GM21360 (cell line): ENCODE results near the gene ARHGAP42.
A peak's percentile ranks its signal among the peaks of the same experiment; 100 is the strongest.

Experiments used
- ATAC-seq: cut with Tn5 transposase; IDR thresholded peaks from one replicate; pipeline ENCODE4 v1.9.1; 2021; ENCODE audit warnings: mild to moderate bottlenecking, moderate library complexity; ENCODE audit not compliant: unreplicated experiment

The ARHGAP42 gene

DNA sequence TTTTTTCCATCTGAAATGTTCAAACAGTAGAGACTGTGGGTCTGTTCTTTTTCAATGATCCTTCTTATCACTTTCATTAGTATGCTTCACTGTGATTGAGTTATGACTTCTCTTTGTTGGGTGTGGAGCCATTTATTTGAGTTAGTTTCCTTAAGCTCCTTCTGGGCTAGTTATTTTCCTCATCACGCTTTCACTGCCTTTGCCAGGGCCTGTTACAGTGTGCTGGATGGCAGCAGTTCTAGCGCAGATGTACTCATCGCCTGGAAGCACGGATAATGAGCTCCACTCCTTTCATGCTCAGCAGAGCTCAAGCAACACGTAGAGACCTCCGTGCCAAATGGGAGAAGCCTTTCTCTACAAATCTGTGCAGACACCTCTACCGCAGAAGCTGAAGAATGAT is 7.0 kb upstream of the ARHGAP42 start:
- ATAC-seq: no peak

DNA sequence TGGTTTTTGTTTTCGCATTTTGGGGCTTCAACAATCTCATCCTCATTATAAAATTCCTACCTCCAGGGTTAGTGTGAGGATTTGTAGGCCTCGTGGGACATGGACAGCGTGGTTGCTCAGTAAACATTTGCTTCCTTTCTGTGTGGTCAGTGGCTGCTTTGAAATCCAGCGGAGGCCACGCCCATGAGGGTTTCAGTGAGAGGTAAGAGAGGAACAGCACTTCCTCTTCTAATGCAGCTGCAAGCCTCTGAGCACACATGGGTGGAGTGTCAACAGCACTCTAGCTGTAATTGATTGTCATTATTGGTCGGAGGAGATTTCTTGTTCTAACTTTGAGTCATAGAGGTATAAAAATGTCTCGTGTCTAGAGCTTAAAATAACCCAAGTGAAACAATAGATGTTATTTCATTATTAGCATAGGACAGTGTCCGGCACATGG is 6.0 kb upstream of the ARHGAP42 start:
- peak; percentile 99 for ATAC-seq

DNA sequence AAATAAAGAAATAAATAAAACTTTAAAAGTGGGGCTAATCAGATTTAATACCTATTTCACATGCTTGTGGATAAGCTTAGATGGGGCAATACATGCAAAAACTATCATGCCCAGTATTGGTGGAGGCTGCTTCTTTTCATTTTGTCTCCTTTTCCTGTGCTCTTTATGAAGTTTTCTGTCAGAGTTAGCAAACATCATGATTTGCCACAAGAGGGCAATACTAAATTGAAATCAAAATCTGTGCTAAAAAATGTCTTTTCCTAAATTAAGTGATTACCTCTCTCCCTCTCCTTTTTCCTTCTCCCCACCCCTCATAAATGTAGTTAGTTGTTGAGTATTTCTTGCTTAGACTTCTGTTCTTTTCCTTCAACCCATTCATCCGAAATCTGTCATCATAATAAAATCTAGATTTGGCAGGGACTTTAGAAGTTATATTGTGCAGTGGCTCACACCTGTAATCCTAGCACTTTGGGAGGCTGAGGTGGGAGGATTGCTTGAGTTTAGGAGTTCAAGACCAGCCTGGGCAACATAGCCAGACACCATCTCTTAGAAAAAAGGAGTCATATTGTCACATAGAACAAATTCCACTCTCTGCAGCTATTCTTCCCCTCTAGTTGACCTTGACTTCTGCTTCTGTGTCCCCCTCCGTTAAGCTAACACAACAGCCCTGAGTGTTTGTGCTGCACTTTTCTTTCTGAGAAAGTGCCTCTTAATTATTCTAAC is 4.7 kb upstream of the ARHGAP42 start:
- ATAC-seq: no peak

DNA sequence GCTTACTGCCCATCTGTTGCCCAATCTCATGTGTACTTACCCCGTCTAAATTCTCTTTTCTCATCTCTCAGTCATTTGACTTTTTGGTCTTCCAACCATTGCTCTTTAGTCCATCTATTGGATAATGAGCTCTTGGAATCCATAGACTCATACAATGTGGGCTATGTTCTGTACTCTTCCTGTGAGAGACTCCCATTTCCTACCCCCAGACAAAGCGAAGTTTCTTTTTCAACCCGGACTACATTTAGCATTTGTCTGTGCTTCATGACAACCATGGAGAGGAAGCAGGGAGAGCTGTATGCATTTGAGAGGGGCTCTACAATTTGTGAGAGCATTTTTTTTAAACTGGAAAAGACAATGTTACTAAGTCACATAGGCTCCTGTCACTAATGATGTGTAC is 4.0 kb upstream of the ARHGAP42 start:
- no peak for ATAC-seq

DNA sequence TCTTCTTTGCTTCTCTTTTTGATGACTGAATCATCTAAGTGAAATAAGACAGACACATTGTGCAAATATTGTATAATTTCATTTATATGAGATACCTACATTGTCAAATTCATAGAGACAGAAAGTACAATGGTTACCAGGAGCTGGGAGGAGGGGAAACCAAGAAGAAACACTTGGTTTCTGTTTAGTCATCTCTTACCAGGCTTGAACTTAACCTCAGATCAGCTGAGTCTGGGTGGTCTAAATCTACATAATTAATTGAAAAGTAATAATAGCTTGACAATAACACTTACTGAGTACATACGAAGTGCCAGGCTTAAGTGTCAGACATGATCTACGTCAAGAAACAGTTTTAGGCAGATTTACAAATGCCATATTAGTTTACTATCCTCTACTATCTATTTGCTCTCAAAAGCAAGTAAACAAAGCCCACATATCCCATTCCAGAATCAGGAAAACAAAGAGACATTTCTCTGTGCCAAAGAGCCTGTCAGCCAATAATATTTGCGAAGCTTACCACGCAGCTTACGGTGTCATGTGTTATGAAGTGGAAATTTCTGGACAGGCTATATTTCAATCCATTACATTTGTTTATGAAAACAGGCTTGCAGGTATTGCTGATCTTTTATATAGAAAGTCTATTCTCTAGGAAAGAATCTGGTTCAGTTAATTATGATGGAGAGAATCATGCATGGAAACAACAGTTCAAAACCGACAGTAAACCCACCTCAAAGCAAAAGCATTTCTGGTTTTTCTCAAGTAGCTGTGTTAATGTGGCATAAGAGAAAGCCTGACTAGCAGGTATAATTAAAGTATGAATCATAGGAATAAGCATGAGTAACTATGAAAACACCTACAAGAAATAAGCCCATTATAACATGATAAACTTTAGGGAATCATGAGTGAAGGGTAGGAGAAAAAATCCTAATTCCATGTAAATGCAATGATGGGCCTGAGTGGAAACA is 2.7 kb upstream of the ARHGAP42 start:
- peak; percentile 33 for ATAC-seq

DNA sequence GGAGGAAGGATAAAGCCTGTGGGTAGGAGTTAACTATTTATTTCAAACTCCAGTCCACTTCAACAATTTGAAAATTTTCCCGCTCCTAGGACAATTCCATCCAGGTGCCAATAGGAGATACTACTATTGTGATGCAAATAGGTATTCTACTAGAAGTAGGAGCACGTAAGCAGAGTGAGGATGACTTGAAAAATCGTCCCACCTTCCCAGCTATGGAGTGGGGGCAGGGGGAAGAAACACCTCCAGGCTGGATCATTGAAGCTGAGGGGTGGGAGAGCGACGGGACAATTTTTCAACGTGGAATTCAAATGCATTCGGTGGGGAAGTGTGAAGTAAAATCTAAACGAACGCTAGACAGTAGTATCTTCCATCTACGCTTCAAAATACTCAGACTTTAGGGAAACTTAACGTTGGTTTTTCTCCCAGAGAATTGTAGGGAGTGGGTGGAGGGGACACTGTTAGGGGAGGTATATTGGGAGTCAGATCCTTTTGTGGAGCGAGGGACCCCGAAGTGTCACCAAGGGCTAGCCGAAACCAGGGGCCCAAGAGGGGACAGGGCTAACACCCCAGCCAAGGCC is 523 bp upstream of the ARHGAP42 start:
- ATAC-seq: no peak

DNA sequence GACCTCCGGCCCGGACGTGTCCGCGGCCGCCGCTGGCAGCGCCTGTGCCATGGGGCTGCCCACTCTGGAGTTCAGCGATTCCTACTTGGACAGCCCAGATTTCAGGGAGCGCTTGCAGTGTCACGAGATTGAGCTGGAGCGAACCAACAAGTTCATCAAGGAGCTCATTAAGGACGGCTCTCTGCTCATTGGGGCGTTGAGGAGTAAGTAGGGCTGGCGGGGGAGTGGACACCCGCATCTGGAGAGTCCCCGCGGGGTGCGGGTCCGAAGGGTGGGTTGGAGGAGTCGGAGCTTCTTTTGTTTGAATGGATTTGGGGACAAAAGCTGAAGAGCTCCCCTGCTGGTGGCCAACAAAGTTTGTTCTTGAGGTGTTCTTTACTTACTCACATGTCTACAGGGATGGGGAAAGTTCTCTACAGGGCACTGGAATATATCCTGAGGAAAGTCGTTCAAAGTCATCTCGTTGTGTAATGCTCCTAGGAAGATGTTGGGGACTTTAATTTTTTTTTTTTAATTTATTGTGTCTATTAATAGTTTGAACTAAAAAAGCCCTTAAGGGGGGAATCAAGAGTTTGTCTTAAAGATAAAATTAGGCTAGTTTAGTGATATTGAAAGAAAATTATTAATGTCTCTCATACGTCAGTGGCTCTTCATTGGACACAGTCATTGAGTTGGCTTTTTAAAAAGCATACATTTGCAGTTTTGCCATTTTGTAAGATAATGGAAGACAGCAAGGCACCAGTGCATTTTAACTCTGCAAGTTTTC is 725 bp downstream of the ARHGAP42 start:
- ATAC-seq: peak; percentile 60

DNA sequence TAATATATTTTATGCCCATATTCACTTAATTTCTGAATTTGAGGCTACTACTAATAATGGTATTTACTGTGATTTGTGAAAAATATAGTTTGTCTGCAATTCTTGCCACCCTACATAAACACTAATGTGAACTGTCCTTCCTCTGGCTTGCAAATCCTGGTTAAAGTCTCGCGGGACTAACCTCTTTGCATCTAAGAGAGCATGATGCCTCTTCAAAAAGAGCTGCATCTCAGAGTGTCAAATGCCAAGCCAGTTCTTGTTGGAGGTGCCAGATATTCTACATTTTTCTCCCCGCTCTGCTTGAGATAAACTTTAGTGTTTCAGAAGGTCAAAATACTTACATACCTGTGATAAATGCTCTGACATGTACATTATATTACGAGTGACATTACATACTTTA is 2.1 kb downstream of the ARHGAP42 start:
- ATAC-seq: no peak

DNA sequence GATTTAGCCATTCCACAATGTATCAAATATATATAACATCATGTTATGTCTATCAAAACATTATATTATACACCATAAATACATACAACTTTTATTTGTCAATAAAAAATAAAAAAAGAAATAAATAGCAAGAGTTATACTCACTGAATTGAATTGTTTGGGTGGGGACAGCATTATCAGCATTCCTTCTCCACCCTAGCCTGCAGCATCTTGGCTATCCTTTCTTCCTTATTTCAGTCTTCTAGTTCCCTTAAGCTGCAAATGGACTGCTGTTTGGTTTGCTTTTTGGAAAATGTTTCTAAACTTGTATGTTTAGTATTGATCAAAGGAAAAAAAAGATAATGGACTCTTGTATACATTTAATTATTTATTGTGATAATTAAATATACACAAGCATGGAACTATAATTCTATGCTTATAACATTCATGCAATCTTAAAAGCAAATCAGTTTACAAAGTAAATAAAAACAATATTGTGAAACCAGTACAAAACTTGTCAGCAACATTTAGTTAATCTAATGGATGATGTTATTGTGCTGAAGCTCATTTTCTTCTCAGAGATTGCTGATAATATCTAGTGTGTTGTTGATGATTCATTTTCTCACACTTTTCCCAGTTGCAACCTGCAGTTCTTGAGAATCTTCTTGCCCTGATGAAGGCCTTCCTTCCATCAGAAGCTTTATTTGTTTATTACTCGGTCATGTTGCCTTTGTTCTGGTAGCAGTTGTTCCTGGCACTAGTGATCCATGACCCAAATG is 5.0 kb downstream of the ARHGAP42 start:
- no peak for ATAC-seq

DNA sequence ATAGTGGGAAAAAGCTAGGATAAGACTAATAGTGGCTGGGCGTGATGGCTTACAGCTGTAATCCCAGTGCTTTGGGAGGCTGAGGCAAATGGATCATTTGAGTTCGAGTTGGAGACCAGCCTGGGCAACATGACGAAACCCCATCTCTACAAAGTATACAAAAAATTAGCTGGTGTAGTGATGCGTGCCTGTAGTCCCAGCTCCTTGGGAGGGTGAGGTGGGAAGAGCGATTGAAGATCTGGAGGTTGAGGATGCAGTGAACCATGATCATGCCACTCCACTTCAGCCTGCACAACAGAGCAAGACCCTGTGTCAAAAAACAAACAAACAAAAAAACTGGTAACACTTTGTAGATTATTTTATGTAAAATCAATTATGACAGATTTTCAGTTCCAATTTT is 8.8 kb downstream of the ARHGAP42 start:
- no peak for ATAC-seq

DNA sequence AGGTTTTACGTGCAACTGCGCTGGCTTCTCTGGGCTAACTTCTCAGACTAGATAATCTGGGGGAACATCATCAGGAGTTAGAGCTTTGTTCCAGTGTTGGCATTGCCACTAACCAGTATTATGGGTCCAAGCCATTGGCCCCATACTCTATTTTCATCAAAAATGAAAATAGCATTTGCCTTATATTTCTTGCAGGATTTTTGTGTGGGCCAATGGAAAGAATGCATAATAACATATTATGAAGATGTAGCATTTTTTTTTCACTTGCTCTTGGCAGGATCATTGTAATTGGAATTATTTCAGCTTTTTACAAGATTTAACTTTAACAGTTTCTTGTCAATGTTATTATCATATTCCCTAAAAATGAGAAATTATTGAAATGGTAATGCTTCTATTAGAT is 16.1 kb downstream of the ARHGAP42 start:
- no peak for ATAC-seq

DNA sequence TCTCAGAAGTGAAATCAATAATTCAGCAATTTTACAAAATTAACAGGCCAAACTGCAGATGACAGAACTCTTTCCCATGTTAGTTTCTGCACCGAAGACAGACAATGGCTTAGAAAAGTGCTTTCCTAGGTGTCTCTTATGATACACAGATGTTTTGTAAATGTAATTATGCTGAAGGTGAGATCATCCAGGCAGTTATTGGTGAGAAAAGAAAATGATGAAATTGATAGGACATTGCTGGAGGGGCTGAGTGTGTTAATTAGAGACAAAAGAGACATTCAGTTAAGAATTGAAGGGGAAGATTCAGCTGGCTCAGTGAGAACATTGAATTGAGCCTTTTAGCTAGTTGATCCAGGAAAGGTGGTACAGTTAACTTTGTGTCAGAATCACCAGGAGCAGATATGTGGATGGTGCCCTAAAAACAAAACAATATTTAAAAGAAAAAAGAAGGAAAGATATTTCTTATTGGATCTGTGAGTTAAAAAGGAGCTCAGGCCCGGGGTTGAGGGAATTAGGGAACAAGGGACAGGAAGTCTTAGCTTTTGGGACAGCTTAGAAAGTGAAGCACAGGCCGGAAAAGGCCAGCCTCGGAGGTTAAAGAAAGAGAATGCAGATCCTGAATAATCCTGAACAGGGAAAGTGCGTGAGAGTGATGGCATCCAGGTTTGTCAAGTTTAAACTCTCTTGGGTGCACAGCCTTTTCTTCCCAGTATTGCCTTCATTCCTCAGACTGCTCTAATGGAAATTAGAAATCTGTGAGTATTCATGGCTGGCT is 16.9 kb downstream of the ARHGAP42 start:
- ATAC-seq: no peak

DNA sequence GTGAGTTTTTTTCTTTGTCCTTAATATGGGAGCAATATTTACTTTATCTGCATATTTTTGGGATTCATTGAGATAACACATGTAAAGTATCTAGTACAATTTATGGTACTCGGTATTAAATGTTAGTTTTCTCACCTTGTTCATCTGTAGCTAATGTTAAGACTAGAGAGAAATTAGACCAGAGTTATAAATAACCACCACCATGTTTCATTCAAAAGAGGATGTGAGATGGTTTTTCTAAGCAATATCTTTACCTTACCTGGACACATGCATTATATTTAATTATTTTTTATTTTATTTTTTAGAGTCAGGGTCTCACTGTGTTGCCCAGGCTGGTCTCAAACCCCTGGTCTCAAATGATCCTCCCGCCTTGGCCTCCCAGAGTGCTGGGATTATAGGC is 18.4 kb downstream of the ARHGAP42 start:
- no peak for ATAC-seq

DNA sequence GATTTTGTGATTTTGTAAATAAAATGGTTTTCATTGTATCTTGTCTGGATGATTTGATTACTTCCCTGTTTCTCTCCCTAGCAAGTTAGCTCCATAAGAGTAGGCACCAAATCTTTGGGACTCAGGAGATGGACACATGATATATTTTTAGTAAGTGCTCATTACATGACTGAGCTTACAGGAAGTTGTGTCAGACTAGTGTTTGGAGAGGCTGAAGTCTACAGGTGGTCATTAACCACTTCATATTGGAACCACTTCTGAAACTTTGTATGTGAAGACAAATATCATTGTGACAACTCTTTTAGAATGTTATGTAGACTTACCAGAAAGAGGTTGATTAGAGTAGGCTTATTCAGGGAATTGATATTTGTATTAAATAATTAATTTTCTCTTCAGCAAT is 19.1 kb downstream of the ARHGAP42 start:
- ATAC-seq: no peak

DNA sequence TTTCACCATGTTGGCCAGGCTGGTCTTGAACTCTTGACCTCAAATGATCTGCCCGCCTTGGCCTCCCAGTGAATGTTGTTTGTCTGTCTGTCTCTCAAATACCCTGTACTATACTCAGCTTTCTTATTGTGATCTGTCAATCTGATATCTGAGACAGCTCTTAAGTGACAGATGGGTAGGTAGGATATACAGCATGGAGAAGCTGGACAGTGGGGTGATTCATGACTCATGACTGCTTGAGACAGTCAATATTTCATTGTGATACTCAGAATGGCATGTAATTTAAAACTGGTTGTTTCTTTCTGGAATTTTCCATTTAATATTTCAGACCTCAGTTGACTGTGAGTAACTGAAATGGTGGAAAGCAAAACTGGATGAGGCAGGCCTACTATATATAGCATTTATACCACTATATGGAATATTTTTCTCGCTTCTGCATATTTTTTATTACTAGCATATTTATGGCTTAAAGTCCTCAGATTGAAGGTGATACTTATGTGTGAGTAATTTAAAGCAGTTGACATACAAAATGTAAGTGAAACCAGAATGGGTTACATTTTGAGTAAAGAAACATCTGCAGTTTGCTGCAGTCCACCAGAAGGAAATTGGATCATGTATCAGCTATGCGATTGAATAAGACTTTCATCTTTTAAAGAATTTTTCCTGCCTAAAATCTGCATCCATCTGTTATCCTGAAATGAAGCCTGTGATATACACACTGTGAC is 22.3 kb downstream of the ARHGAP42 start:
- peak; percentile 66 for ATAC-seq

DNA sequence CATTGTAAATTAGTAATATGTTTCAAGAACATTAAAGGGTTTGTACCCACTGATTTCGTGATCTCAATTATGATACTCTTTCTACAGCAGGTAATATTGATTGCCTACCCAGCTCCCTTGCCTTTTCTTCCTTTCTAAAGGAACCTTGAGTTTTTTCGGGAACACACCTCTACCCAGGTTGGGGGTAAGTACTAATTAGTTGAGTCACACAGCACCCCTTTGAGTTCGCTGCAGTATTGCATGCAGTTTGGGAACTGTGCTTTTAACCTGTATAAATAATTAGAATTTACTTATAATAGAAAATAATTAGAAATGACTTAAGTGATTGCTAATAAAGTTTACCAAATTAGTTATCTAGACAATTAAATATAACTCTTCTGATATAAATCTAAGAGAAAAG is 24.9 kb downstream of the ARHGAP42 start:
- ATAC-seq: no peak

DNA sequence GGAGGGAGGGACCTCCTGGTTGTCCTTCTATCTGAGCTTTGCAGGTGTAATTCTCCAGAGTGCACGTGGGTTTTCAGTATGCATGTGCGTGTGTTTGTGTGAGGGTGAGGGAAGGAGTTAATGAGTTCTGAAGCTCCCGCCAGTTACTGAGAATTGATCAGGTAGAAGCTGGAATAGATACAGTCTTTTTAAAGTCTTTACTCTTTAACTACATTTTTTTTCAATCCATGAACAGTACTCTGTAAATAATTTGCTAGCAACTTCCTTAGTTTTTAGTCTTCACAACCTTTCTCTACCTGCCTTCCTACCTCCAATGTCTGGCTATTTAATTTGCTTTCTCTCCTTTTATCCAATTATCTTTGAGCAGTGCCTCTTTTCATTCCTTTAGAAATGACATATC is 25.5 kb downstream of the ARHGAP42 start:
- ATAC-seq: no peak

DNA sequence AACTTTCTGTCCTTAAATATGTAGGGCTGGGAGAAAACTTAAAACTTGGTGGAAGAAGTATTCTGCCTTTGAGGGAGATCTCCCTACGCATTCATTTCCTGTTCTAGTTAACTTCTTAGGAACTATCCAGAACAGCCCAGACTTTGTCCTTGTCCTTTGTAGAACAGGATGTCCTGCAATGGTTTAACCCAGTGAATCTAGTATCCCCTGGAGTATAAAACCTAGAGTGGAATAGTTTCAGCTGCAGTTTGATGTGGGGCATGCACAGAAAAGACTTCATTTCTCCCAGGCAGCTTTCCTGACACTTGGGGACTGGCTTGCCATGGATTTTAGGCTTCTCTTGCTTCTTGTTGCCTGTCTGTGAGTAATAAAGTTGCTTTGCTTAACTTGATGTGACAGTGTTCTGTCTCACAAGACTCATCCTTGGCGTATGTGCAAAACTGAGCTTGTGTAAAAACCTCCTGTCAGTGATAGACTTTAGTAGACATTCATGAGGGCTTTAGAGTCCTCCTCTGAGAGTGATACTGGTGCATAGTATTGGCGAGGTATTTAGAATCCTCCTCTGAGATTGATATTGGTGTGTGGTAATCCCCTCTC is 28.2 kb downstream of the ARHGAP42 start:
- ATAC-seq: no peak
